Cerebellar cortex (tissue), 1 donor: ENCODE results near the gene GMCL2.

ENCODE experiments used
- DNase-seq: peaks from one replicate; pipeline ENCODE4 v3.0.0-alpha.2; 2015; ENCODE audit warnings: low spot score

Gene GMCL2

GRCh38 chr5:178180141-178180863 lies 6.9 kb downstream of the GMCL2 start:
- no peak for DNase-seq

GRCh38 chr5:178177569-178177968 lies 9.6 kb downstream of the GMCL2 start:
- no peak for DNase-seq

GRCh38 chr5:178176791-178177190 lies 10.4 kb downstream of the GMCL2 start:
- no peak for DNase-seq

GRCh38 chr5:178174456-178174855 lies 12.7 kb downstream of the GMCL2 start:
- no peak for DNase-seq

- DNase-seq, result no peak
These were observed 16.7 kb downstream of the GMCL2 start for GRCh38 chr5:178170455-178170854.

GRCh38 chr5:178165581-178165980 lies 21.6 kb downstream of the GMCL2 start:
- no peak for DNase-seq

- peak; percentile 86 for DNase-seq
These were observed 23.1 kb downstream of the GMCL2 start for GRCh38 chr5:178163772-178164735.

GRCh38 chr5:178162481-178162880 lies 24.7 kb downstream of the GMCL2 start:
- no peak for DNase-seq

- DNase-seq, result no peak
These were observed 27.0 kb downstream of the GMCL2 start for GRCh38 chr5:178160176-178160575.

GRCh38 chr5:178155065-178155464 lies 32.1 kb downstream of the GMCL2 start:
- DNase-seq, result no peak

GRCh38 chr5:178153530-178154340 lies 33.4 kb downstream of the GMCL2 start, which contains the start of gene NHP2:
Gene NHP2, minus strand, starts transcription at chr5:178153885. Its CDS starts 68 bp downstream, at chr5:178153817.
- DNase-seq, result peak; percentile 99

GRCh38 chr5:178152491-178153444 lies 34.4 kb downstream of the GMCL2 start:
- DNase-seq, result no peak

- DNase-seq, result no peak
These were observed 36.0 kb downstream of the GMCL2 start for GRCh38 chr5:178150977-178151734.

- no peak for DNase-seq
These were observed 37.8 kb downstream of the GMCL2 start for GRCh38 chr5:178149199-178149932.

GRCh38 chr5:178147406-178147805 lies 39.8 kb downstream of the GMCL2 start:
- DNase-seq, result no peak

- peak; percentile 76 for DNase-seq
These were observed 41.0 kb downstream of the GMCL2 start for GRCh38 chr5:178145965-178146820.

- no peak for DNase-seq
These were observed 43.3 kb downstream of the GMCL2 start for GRCh38 chr5:178143901-178144300.

GRCh38 chr5:178143246-178143645 lies 43.9 kb downstream of the GMCL2 start:
- DNase-seq, result no peak
